Measurements from ENCODE around the gene PTPRG. TPM values are rescaled to one million over a fixed set of nuclear protein-coding genes. Genes with fewer than 3 reads are reported as not detected.

Gene PTPRG
- total RNA-seq, 1 experiment from 2014 or later, result 69.3 TPM

- no peaks in the 10 kb centered on the region; the same call in 1 of the 2 replicates for H3K27me3 ChIP-seq (ENCODE audit: insufficient read depth, low read length)
- WGBS (ENCODE audit: extremely low coverage, insufficient read length, low lambda C conversion rate), result no CpG with 5 or more reads among the region's 1 CpG
- H3K4me3 Mint-ChIP-seq, result no peak overlapping the region
Measured at GRCh38 chr3:62316525-62316924, 755.2 kb downstream of the PTPRG start.

More at GRCh38 chr3:62316525-62316924, 755.2 kb downstream of the PTPRG start:
- Histone ChIP-seq H3T11ph (ENCODE audit: low read length) (no peak overlapping the region), H2BK120ac (ENCODE audit: low read depth, low read length, poor library complexity, severe bottlenecking) (no peak overlapping the region), H3K56ac (ENCODE audit: insufficient read length, low read depth, low read length) (no peak overlapping the region), H2BK5ac (ENCODE audit: insufficient read length, low read length) (no peak overlapping the region), H4K91ac (ENCODE audit: insufficient read length, low read depth, low read length) (no peak overlapping the region), H3K18ac (ENCODE audit: insufficient read length, low read depth, low read length) (no peak overlapping the region), H3K9me3 (ENCODE audit: control insufficient read depth, low read depth, low read length) (no peaks in the 10 kb centered on the region), H2AFZ (ENCODE audit: low read length) (no peak overlapping the region), H4K20me1 (ENCODE audit: control insufficient read depth, insufficient read depth, insufficient read length) (peaks cover 2% of the 10 kb centered on the region), H3K4me2 (ENCODE audit: insufficient read depth, insufficient read length, low read length) (no peak overlapping the region), H3K4ac (ENCODE audit: low read depth, low read length) (no peak overlapping the region), H2BK20ac (ENCODE audit: low read depth, low read length, poor library complexity, severe bottlenecking) (no peak overlapping the region), H4K5ac (ENCODE audit: insufficient read length, low read depth, low read length) (no peak overlapping the region), H3K4me1 (ENCODE audit: insufficient read depth, low read length) (0 out of 2 replicates have a peak, but pooled peaks cover 2% of the 10 kb centered on the region), H3K79me2 (ENCODE audit: insufficient read depth, low read length) (no peaks in the 10 kb centered on the region), H2AK5ac (ENCODE audit: insufficient read length, low read length) (no peak overlapping the region), H4K8ac (replicated peaks; ENCODE audit: insufficient read length, low read depth, low read length) (no peak overlapping the region), H2BK15ac (ENCODE audit: low read depth, low read length) (no peak overlapping the region), H3K14ac (ENCODE audit: insufficient read depth, low read length) (no peak overlapping the region), H3K23me2 (ENCODE audit: insufficient read length, low read depth, low read length, poor library complexity, severe bottlenecking) (peaks cover 6% of the 10 kb centered on the region), H3K27ac (ENCODE audit: insufficient read length, low read depth, low read length) (no peak overlapping the region), H2BK12ac (ENCODE audit: insufficient read length, low read depth, low read length) (no peak overlapping the region), H3K79me1 (ENCODE audit: insufficient read depth, low read depth, low read length, poor library complexity, severe bottlenecking) (no peaks in the 10 kb centered on the region), H3K9ac (ENCODE audit: extremely low read depth, insufficient read length, low read length) (no peak overlapping the region), H3K23ac (ENCODE audit: insufficient read length, low read depth, low read length) (no peak overlapping the region)
- H3K36me3 Mint-ChIP-seq (ENCODE audit: insufficient read depth in 1 of 3, low read depth in 3 of 3), result peaks cover 0 to 11% (median 8%) of the 10 kb centered on the region in 3 experiments; a peak in 6 of 7 replicates
- peaks cover 7 to 10% of the 10 kb centered on the region in 2 experiments; a peak in 3 of 4 replicates for H3K4me1 Mint-ChIP-seq
- peaks cover 8% of the 10 kb centered on the region in 2 experiments; a peak in 4 of 5 replicates for H3K9me3 Mint-ChIP-seq
- TF ChIP-seq CTCF (conservative IDR thresholded peaks at IDR 0.05), result no peak
- peaks cover 2% of the 10 kb centered on the region; the same call in 1 of the 2 replicates for H3K27me3 Mint-ChIP-seq (ENCODE audit: low read depth)
- no peak overlapping the region for H3K27ac Mint-ChIP-seq
- no peak for DNase-seq
